A549 (cell line): ENCODE data around the gene METTL17. TPM values are rescaled to one million over a fixed set of nuclear protein-coding genes. Genes with fewer than 3 reads are reported as not detected.

Experiments
- ATAC-seq, 2 experiments: fragments of 200-7000 bp in 1 of 2; fragments of >200 bp in 1 of 2; cut with Nextera tagmentation in 1 of 2; cut with Tn5 transposase in 1 of 2; 3 replicates each; pipeline versions ENCODE4 v1.8.0 to v1.9.1; 2018 to 2020; ENCODE audit warnings: mild to moderate bottlenecking in 1 of 2, moderate library complexity in 1 of 2
- CTCF ChIA-PET: fragments of 300-600 bp; sonication (Branson Sonifier 250); formaldehyde crosslinking; extraction: SDS; loops from one replicate; lab custom pipeline; 2021; ENCODE audit warnings: antibody characterized with exemption, inconsistent platforms; lab: Yijun Ruan, JAX
- POLR2A ChIA-PET: fragments of 350-600 bp; formaldehyde crosslinking; extraction: SDS; loops from one replicate; lab custom pipeline; 2021; ENCODE audit warnings: antibody characterized with exemption, inconsistent platforms; lab: Yijun Ruan, JAX
- DNase-seq, 2 experiments: peaks; one replicate each; pipeline versions ENCODE4 v3.0.0 to v3.0.0-alpha.2; 2011 to 2016; ENCODE audit warnings: low read depth in 1 of 2, low spot score in 1 of 2
- FAIRE-seq: peaks from 2 replicates; lab custom pipeline; 2011; peaks lifted over from hg19 to GRCh38; lab: Jason Lieb, UNC
- H3K27ac ChIP-seq, 2 experiments: fragments of >200 bp; sonication (Bioruptor Twin); formaldehyde crosslinking; 3 replicates each; pipeline ENCODE4 v1.5.1; 2016 to 2017
- H3K4me1 ChIP-seq: fragments of >200 bp; sonication (Bioruptor Twin); formaldehyde crosslinking; 3 replicates; pipeline ENCODE4 v1.6.1; 2016
- H3K4me2 ChIP-seq: fragments of >200 bp; sonication (Bioruptor Twin); formaldehyde crosslinking; 3 replicates; pipeline ENCODE4 v1.6.1; 2016
- H3K4me3 ChIP-seq: fragments of >200 bp; sonication (Bioruptor Twin); formaldehyde crosslinking; 3 replicates; pipeline ENCODE4 v1.5.1; 2016
- H3K9me3 ChIP-seq: fragments of >200 bp; sonication (Bioruptor Twin); formaldehyde crosslinking; 3 replicates; pipeline ENCODE4 v1.6.1; 2016
- ATOH8 ChIP-seq: fragments of 250-450 bp; sonication (Bioruptor Pico); IDR thresholded peaks from 2 replicates; pipeline ENCODE4 v1.5.0; 2020; ENCODE audit warnings: low read depth, mild to moderate bottlenecking, moderate library complexity
- CBX2 ChIP-seq: fragments of 200-600 bp; sonication (generic); IDR thresholded peaks from 2 replicates; pipeline ENCODE4 v1.6.1; 2016; ENCODE audit warnings: low read depth, mild to moderate bottlenecking, borderline replicate concordance
- CHD4 ChIP-seq: fragments of 200-600 bp; sonication (generic); IDR thresholded peaks from 2 replicates; pipeline ENCODE4 v1.6.1; 2016; ENCODE audit warnings: antibody characterized with exemption, mild to moderate bottlenecking, borderline replicate concordance
- ELK1 ChIP-seq: fragments of 150-350 bp; IDR thresholded peaks from 2 replicates; pipeline ENCODE4 v1.6.1; 2014; ENCODE audit warnings: low read depth, mild to moderate bottlenecking, low read length
- HEYL ChIP-seq: fragments of 250-450 bp; sonication (Bioruptor Pico); IDR thresholded peaks from 2 replicates; pipeline ENCODE4 v1.8.0; 2021; ENCODE audit warnings: mild to moderate bottlenecking, moderate library complexity
- HMGXB4 ChIP-seq: fragments of 250-450 bp; sonication (Bioruptor Pico); IDR thresholded peaks from 2 replicates; pipeline ENCODE4 v1.5.0; 2021; ENCODE audit warnings: mild to moderate bottlenecking, moderate library complexity, borderline replicate concordance
- HOXA7 ChIP-seq: fragments of 250-450 bp; sonication (Bioruptor Pico); IDR thresholded peaks from 2 replicates; pipeline ENCODE4 v1.5.0; 2020; ENCODE audit warnings: mild to moderate bottlenecking, moderate library complexity
- MYC ChIP-seq: IDR thresholded peaks from 2 replicates; pipeline ENCODE4 v1.6.1; 2012; ENCODE audit warnings: mild to moderate bottlenecking, inconsistent platforms, low read length, improper control_type of control experiment, borderline replicate concordance
- REST ChIP-seq: fragments of 200-600 bp; sonication (generic); IDR thresholded peaks from 2 replicates; pipeline ENCODE4 v1.6.1; 2016; ENCODE audit warnings: antibody characterized with exemption, mild to moderate bottlenecking, moderate library complexity
- USF2 ChIP-seq: fragments of 450-650 bp; IDR thresholded peaks from 2 replicates; pipeline ENCODE4 v1.6.1; 2014; ENCODE audit warnings: antibody characterized with exemption
- WGBS: methylation state at CpG from one replicate; pipeline ENCODE4 v1.1.6; 2017; ENCODE audit errors: missing lambda C conversion rate; 5-methylcytosine and 5-hydroxymethylcytosine counted together
- polyA plus RNA-seq, 4 experiments: library from polyadenylated mRNA; depleted of rRNA in 3 of 4; stranded (reverse); fragments of >200 nt; fragmentation: RNase III in 1 of 4; extraction: RNeasy Plus Mini Kit Qiagen cat#74134 plus additional on column Dnase treatment in 1 of 4; gene quantifications; 2 replicates in 3 of 4; 3 replicates in 1 of 4; pipeline ENCODE4 v1.2.3, GENCODE V29; 2011 to 2017

The METTL17 gene
- polyA plus RNA-seq, 2 of the 4 experiments (the other 2 are of a cell fraction): 81.4 to 116 TPM

- Histone ChIP-seq H3K4me1 (no peaks in the 10 kb centered on the region), H3K9me3 (no peaks in the 10 kb centered on the region), H3K27ac (no peak overlapping the region), H3K4me3 (no peak overlapping the region), H3K4me2 (no peak overlapping the region)
- ChIA-PET POLR2A (no interaction called here), CTCF (interaction anchor here (0.6 to 12.5 kb wide), 4 partner anchors 17 to 574 kb away, joined by 3 to 210 read pairs (median 12); no protein-coding TSS in a partner anchor)
- no peak for DNase-seq
- no peak for ATAC-seq
- WGBS: 33% methylated on average over 4 of the region's 4 CpGs
- TF ChIP-seq MYC: no peak
- FAIRE-seq: no peak
Observed at GRCh38 chr14:21033133-21033698, 43.4 kb downstream of the METTL17 start.

- no peak for ATAC-seq
- Histone ChIP-seq H3K4me3 (no peak within 1 kb of the TSS), H3K9me3 (no peaks in the 10 kb centered on the region), H3K4me1 (no peaks in the 10 kb centered on the region), H3K4me2 (no peak within 1 kb of the TSS), H3K27ac (no peak within 1 kb of the TSS)
- no peak for FAIRE-seq
- no peak for TF ChIP-seq CBX2
- TF ChIP-seq HOXA7: no peak
- no peak for TF ChIP-seq HMGXB4 (CRISPR knock-in tag)
- TF ChIP-seq HEYL: no peak
- POLR2A ChIA-PET: no interaction called here
- CTCF ChIA-PET: interaction anchor here (1.1 to 12.5 kb wide), 8 partner anchors 8 to 75 kb away, joined by 3 to 210 read pairs (median 8); no protein-coding TSS in a partner anchor
- WGBS: 30% methylated on average over 5 of the region's 5 CpGs
- DNase-seq: no peak
Observed at GRCh38 chr14:21034707-21035106, 44.9 kb downstream of the METTL17 start, which contains the start of gene RNASE13. RNASE13 (minus strand) TSS chr14:21034807; CDS start chr14:21034288, 519 bp downstream.

GRCh38 chr14:21036751-21037150 lies 47.0 kb downstream of the METTL17 start:
- no peak overlapping the region for H3K4me2 ChIP-seq
- no peak overlapping the region for H3K4me3 ChIP-seq
- 76% methylated on average over 7 of the region's 7 CpGs for WGBS
- FAIRE-seq (no peak), ATAC-seq (no peak), DNase-seq (no peak)
- H3K4me1 ChIP-seq: no peaks in the 10 kb centered on the region
- H3K9me3 ChIP-seq: no peaks in the 10 kb centered on the region
- POLR2A ChIA-PET: no interaction called here
- no peak overlapping the region for H3K27ac ChIP-seq
- no peak for TF ChIP-seq REST
- no peak for TF ChIP-seq ELK1
- TF ChIP-seq ATOH8 (CRISPR knock-in tag): no peak
- no peak for TF ChIP-seq CHD4
- no peak for TF ChIP-seq USF2
- CTCF ChIA-PET: interaction anchor here (1.1 to 12.5 kb wide), 4 partner anchors 21 to 163 kb away, joined by 3 to 210 read pairs (median 11); no protein-coding TSS in a partner anchor
